ENCODE results near the gene SLC34A1.
A peak's percentile ranks its signal among the peaks of the same experiment; 100 is the strongest.

SLC34A1 gene

GRCh38 chr5:177372034-177372896 lies 12.0 kb upstream of the SLC34A1 start:
- no peaks in the 10 kb centered on the region for H4K20me1 ChIP-seq (ENCODE audit: insufficient read depth, low read length)
- H3K27me3 ChIP-seq (ENCODE audit: insufficient read depth, low read length, poor library complexity): no peaks in the 10 kb centered on the region
- TF ChIP-seq CTCF (IDR thresholded peaks at IDR 0.05; ENCODE audit: borderline replicate concordance, extremely low read depth, low read length, poor library complexity, severe bottlenecking) (no peak), EZH2 (IDR thresholded peaks at IDR 0.05; ENCODE audit: borderline replicate concordance, low read depth, low read length, severe bottlenecking) (no peak)
- H3K36me3 ChIP-seq (ENCODE audit: insufficient read depth, low read length): no peaks in the 10 kb centered on the region
- no peaks in the 10 kb centered on the region for H3K9me3 ChIP-seq (ENCODE audit: insufficient read depth, low read length, severe bottlenecking)
- H2AFZ ChIP-seq (ENCODE audit: low read depth, low read length): no peak overlapping the region
- no peak overlapping the region for H3K9ac ChIP-seq (ENCODE audit: low read depth, low read length)
- no peak overlapping the region for H3K4me2 ChIP-seq (ENCODE audit: insufficient read depth, low read length)
- no peak overlapping the region for H3K27ac ChIP-seq (ENCODE audit: low read length)
- DNase-seq (no peak), ATAC-seq (ENCODE audit: insufficient read depth, low read depth) (peak; percentile 51)
- no peaks in the 10 kb centered on the region for H3K79me2 ChIP-seq (ENCODE audit: insufficient read depth, low read length)
- peaks cover 12% of the 10 kb centered on the region for H3K4me1 ChIP-seq (ENCODE audit: insufficient read depth, low read length)
- H3K4me3 ChIP-seq (ENCODE audit: low read depth in 1 of 2, low read length in 2 of 2): no peak overlapping the region

GRCh38 chr5:177372910-177373309 lies 11.3 kb upstream of the SLC34A1 start:
- DNase-seq (no peak), ATAC-seq (ENCODE audit: insufficient read depth, low read depth) (no peak)
- Histone ChIP-seq H3K9me3 (ENCODE audit: insufficient read depth, low read length, severe bottlenecking) (no peaks in the 10 kb centered on the region), H3K4me1 (ENCODE audit: insufficient read depth, low read length) (peaks cover 12% of the 10 kb centered on the region), H3K27ac (ENCODE audit: low read length) (no peak overlapping the region), H4K20me1 (ENCODE audit: insufficient read depth, low read length) (no peaks in the 10 kb centered on the region), H3K4me3 (ENCODE audit: low read depth in 1 of 2, low read length in 2 of 2) (no peak overlapping the region), H3K27me3 (ENCODE audit: insufficient read depth, low read length, poor library complexity) (no peaks in the 10 kb centered on the region), H3K36me3 (ENCODE audit: insufficient read depth, low read length) (no peaks in the 10 kb centered on the region), H3K9ac (ENCODE audit: low read depth, low read length) (no peak overlapping the region), H3K4me2 (ENCODE audit: insufficient read depth, low read length) (no peak overlapping the region), H3K79me2 (ENCODE audit: insufficient read depth, low read length) (no peaks in the 10 kb centered on the region), H2AFZ (ENCODE audit: low read depth, low read length) (no peak overlapping the region)
- no peak for TF ChIP-seq CTCF (IDR thresholded peaks at IDR 0.05; ENCODE audit: borderline replicate concordance, extremely low read depth, low read length, poor library complexity, severe bottlenecking)
- TF ChIP-seq EZH2 (IDR thresholded peaks at IDR 0.05; ENCODE audit: borderline replicate concordance, low read depth, low read length, severe bottlenecking): no peak

GRCh38 chr5:177373806-177374205 lies 10.4 kb upstream of the SLC34A1 start:
- Histone ChIP-seq H3K4me3 (ENCODE audit: low read depth in 1 of 2, low read length in 2 of 2) (no peak overlapping the region), H3K27ac (ENCODE audit: low read length) (no peak overlapping the region), H3K9ac (ENCODE audit: low read depth, low read length) (no peak overlapping the region), H2AFZ (ENCODE audit: low read depth, low read length) (no peak overlapping the region), H3K27me3 (ENCODE audit: insufficient read depth, low read length, poor library complexity) (no peaks in the 10 kb centered on the region), H4K20me1 (ENCODE audit: insufficient read depth, low read length) (no peaks in the 10 kb centered on the region), H3K79me2 (ENCODE audit: insufficient read depth, low read length) (no peaks in the 10 kb centered on the region), H3K9me3 (ENCODE audit: insufficient read depth, low read length, severe bottlenecking) (no peaks in the 10 kb centered on the region), H3K4me1 (ENCODE audit: insufficient read depth, low read length) (peaks cover 12% of the 10 kb centered on the region), H3K36me3 (ENCODE audit: insufficient read depth, low read length) (no peaks in the 10 kb centered on the region), H3K4me2 (ENCODE audit: insufficient read depth, low read length) (no peak overlapping the region)
- DNase-seq: no peak
- TF ChIP-seq EZH2 (IDR thresholded peaks at IDR 0.05; ENCODE audit: borderline replicate concordance, low read depth, low read length, severe bottlenecking) (no peak), CTCF (IDR thresholded peaks at IDR 0.05; ENCODE audit: borderline replicate concordance, extremely low read depth, low read length, poor library complexity, severe bottlenecking) (no peak)
- no peak for ATAC-seq (ENCODE audit: insufficient read depth, low read depth)

Measured in DND-41 (cell line).